GM19193 (cell line): ENCODE data around the gene OSCP1.

Experiments
- POLR2A ChIP-seq: IDR thresholded peaks from 4 replicates; pipeline ENCODE4 v1.6.1; 2011; ENCODE audit not compliant: insufficient read depth, insufficient read length; ENCODE audit errors: extremely low read depth

Gene OSCP1

DNA sequence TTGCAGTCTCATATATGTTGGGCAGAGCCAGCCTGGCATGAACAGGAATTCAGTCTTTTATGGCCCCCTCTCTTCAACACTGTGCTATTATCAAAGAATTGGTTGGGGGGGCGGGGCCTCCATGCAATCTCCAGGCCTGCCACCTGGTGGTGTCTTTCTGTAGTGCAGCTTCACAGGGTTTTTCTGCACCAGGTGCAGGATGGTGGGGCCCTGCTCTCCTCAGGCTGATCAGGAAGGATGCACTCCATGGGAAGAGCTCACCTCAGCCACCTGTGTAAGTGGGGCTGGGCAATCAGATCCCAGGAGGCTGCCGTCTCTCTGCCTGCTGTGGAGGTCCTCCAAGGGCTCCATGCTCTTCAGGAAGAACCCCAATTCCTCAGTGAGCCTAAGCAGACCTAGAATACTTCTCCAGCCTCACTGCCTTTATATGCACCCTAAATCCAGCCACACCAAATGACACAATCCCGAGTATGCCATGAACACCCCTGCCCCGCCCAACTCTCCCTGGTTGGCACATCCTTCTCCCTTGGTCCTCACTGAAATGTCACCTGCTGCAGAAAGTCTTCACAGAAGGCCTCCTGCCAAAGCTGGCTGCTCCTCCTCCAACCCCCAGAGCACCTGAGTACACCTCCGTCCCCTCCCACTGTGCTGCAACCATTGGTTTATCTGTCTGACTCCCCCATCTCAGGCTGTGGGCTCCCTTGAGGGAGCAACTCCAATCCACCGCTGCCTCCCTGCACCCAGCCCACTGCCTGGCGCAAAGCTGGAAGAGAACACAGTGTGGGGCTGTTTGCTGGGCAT, 81.0 kb downstream of the OSCP1 start:
- TF ChIP-seq POLR2A: no peak
